Panc1 (cell line): Measurements from ENCODE around the gene ACLY. TPM values are rescaled to one million over a fixed set of nuclear protein-coding genes. Genes with fewer than 3 reads are reported as not detected.
A peak's percentile ranks its signal among the peaks of the same experiment; 100 is the strongest.

ENCODE experiments used
- ATAC-seq: fragments of 200-7000 bp; cut with Tn5 transposase; 2 replicates; pipeline ENCODE4 v1.9.1; 2020; ENCODE audit warnings: mild to moderate bottlenecking, moderate library complexity
- Bru-seq: library from RNA; stranded (reverse); fragments of 400-500 nt; gene quantifications from one replicate; lab custom pipeline; 2021; lab: Mats Ljungman, UMichigan
- BruChase-seq, 2 experiments: library from RNA; stranded (reverse); fragments of 400-500 nt; gene quantifications; one replicate each; lab custom pipeline; 2021; lab: Mats Ljungman, UMichigan
- BruUV-seq: library from RNA; stranded (reverse); fragments of 400-500 nt; replicated peaks from 2 replicates; lab custom pipeline; 2021; lab: Mats Ljungman, UMichigan
- CTCF ChIA-PET: fragments of 300-600 bp; sonication (Branson Sonifier 250); formaldehyde crosslinking; loops from one replicate; lab custom pipeline; 2022; ENCODE audit warnings: antibody characterized with exemption; lab: Charles Lee
- POLR2A ChIA-PET: fragments of 300-600 bp; sonication (Branson Sonifier 250); formaldehyde crosslinking; loops from one replicate; lab custom pipeline; 2022; ENCODE audit warnings: antibody characterized with exemption; lab: Charles Lee
- DNase-seq: peaks from one replicate; pipeline ENCODE4 v3.0.0-alpha.2; 2010; ENCODE audit warnings: low read depth, low spot score
- H3K27ac ChIP-seq: 2 replicates; pipeline ENCODE4 v1.5.1; 2011; ENCODE audit warnings: mild to moderate bottlenecking, low read length, inconsistent platforms
- H3K27me3 ChIP-seq: fragments of 200-500 bp; sonication (Bioruptor generic); 2 replicates; pipeline ENCODE4 v1.6.0; 2014; ENCODE audit warnings: low read length, inconsistent platforms; ENCODE audit not compliant: control insufficient read depth, insufficient read depth
- H3K36me3 ChIP-seq: fragments of 200-500 bp; sonication (Bioruptor generic); 2 replicates; pipeline ENCODE4 v1.5.1; 2014; ENCODE audit warnings: inconsistent platforms, mild to moderate bottlenecking, low read length, moderate library complexity; ENCODE audit not compliant: control insufficient read depth, insufficient read depth
- H3K4me1 ChIP-seq: 2 replicates; pipeline ENCODE4 v1.5.1; 2011; ENCODE audit warnings: inconsistent platforms, mild to moderate bottlenecking, low read length, moderate library complexity; ENCODE audit not compliant: control insufficient read depth, insufficient read depth
- H3K4me3 ChIP-seq, 2 experiments: 2 replicates each; pipeline ENCODE4 v1.5.1; 2011 to 2012; ENCODE audit warnings: low read depth in 2 of 2, low read length in 2 of 2, mild to moderate bottlenecking in 2 of 2, inconsistent platforms in 1 of 2, moderate library complexity in 1 of 2
- H3K9me3 ChIP-seq: fragments of 200-500 bp; sonication (Bioruptor generic); 2 replicates; pipeline ENCODE4 v1.5.1; 2014; ENCODE audit warnings: low read depth, mild to moderate bottlenecking, inconsistent platforms, low read length, moderate library complexity; ENCODE audit not compliant: control insufficient read depth, insufficient read depth
- CTCF ChIP-seq: fragments of 450-650 bp; IDR thresholded peaks from 2 replicates; pipeline ENCODE4 v1.5.1; 2017; ENCODE audit warnings: mild to moderate bottlenecking
- POLR2AphosphoS5 ChIP-seq: IDR thresholded peaks from 2 replicates; pipeline ENCODE4 v1.6.1; 2012; ENCODE audit warnings: mild to moderate bottlenecking, low read depth, low read length, moderate library complexity
- SIN3A ChIP-seq: IDR thresholded peaks from 2 replicates; pipeline ENCODE4 v1.6.1; 2012; ENCODE audit warnings: low read depth, mild to moderate bottlenecking, low read length, moderate library complexity, borderline replicate concordance; ENCODE audit not compliant: insufficient read depth
- TCF7L2 ChIP-seq: IDR thresholded peaks from 2 replicates; pipeline ENCODE4 v1.6.1; 2011; ENCODE audit warnings: mild to moderate bottlenecking, low read depth, low read length, inconsistent platforms
- in situ Hi-C: cut with HindIII; loops from 2 replicates; pipeline ENCODE4 v1.10.0; 2016; ENCODE audit warnings: low sequenced_read_pairs, low pct_unique_long_range_greater_than_20kb
- intact Hi-C: fragments of 100-400 bp; cut with micrococcal nuclease; formaldehyde crosslinking; loops from one replicate; pipeline ENCODE4 v1.10.0; 2022; ENCODE audit not compliant: unreplicated experiment
- long read RNA-seq: library from polyadenylated mRNA; unstranded; transcript quantifications from one replicate; pipeline ENCODE4 v2.0.0, GENCODE V29; 2021; ENCODE audit not compliant: unreplicated experiment
- polyA plus RNA-seq: library from polyadenylated mRNA; unstranded; fragments of >200 nt; gene quantifications from one replicate; pipeline ENCODE4 v1.2.1, GENCODE V29; 2012; ENCODE audit warnings: missing spikeins; ENCODE audit not compliant: insufficient read length
- total RNA-seq: library from RNA; stranded (reverse); gene quantifications from one replicate; pipeline ENCODE4 v1.2.1, GENCODE V29; 2021; ENCODE audit not compliant: unreplicated experiment
- TF ChIP-seq, protein P1 (sequence below), 2 experiments: IDR thresholded peaks; 2 replicates each; pipeline ENCODE4 v1.6.1; 2011 to 2012; ENCODE audit warnings: low read depth in 2 of 2, control low read depth in 1 of 2, low read length in 1 of 2, mild to moderate bottlenecking in 1 of 2, moderate library complexity in 1 of 2; ENCODE audit not compliant: insufficient read depth in 1 of 2

The ACLY gene
- total RNA-seq (225 TPM), Bru-seq, nascent RNA (percentile 82 among the genes with signal in this experiment), BruChase-seq, experiment 1, labeled RNA remaining after a 2-hour chase (percentile 91 among the genes with signal in this experiment), BruChase-seq, experiment 2, labeled RNA remaining after a 6-hour chase (percentile 94 among the genes with signal in this experiment)
- 176 TPM for polyA plus RNA-seq
- long read RNA-seq, full-length matches to known transcripts, result 385 of 641 reads
- long read RNA-seq, partial matches to known transcripts, result 193 of 641 reads
- long read RNA-seq, other reads (novel, unspliced or antisense), result 63 of 641 reads

GRCh38 chr17:41918314-41919164, at the start of gene ACLY:
Gene ACLY (minus strand): TSS chr17:41918951. CDS start chr17:41913873, 5,078 bp downstream.
- Histone ChIP-seq H3K27me3 (no peaks in the 10 kb centered on the region), H3K4me1 (peaks cover 22% of the 10 kb centered on the region), H3K4me3 (peak within 1 kb of the TSS; percentile 81 to 95), H3K27ac (peak within 1 kb of the TSS; percentile 93), H3K36me3 (peaks cover 4% of the 10 kb centered on the region; the same call in 1 of the 2 replicates), H3K9me3 (no peaks in the 10 kb centered on the region)
- in situ Hi-C loops, result no loop called here
- ChIA-PET POLR2A (interaction anchor here (0.7 to 1.3 kb wide), 4 partner anchors 8 to 107 kb away, joined by 3 to 4 read pairs (median 4); partner anchors contain the start of gene ODAD4), CTCF (no interaction called here)
- ATAC-seq, result peak; percentile 97
- DNase-seq, result peak; percentile 62
- intact Hi-C loops, result no loop called here
- TF ChIP-seq, protein P1, sequence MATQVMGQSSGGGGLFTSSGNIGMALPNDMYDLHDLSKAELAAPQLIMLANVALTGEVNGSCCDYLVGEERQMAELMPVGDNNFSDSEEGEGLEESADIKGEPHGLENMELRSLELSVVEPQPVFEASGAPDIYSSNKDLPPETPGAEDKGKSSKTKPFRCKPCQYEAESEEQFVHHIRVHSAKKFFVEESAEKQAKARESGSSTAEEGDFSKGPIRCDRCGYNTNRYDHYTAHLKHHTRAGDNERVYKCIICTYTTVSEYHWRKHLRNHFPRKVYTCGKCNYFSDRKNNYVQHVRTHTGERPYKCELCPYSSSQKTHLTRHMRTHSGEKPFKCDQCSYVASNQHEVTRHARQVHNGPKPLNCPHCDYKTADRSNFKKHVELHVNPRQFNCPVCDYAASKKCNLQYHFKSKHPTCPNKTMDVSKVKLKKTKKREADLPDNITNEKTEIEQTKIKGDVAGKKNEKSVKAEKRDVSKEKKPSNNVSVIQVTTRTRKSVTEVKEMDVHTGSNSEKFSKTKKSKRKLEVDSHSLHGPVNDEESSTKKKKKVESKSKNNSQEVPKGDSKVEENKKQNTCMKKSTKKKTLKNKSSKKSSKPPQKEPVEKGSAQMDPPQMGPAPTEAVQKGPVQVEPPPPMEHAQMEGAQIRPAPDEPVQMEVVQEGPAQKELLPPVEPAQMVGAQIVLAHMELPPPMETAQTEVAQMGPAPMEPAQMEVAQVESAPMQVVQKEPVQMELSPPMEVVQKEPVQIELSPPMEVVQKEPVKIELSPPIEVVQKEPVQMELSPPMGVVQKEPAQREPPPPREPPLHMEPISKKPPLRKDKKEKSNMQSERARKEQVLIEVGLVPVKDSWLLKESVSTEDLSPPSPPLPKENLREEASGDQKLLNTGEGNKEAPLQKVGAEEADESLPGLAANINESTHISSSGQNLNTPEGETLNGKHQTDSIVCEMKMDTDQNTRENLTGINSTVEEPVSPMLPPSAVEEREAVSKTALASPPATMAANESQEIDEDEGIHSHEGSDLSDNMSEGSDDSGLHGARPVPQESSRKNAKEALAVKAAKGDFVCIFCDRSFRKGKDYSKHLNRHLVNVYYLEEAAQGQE (IDR thresholded peaks at IDR 0.05; ENCODE audit: insufficient read depth in 1 of 2, low read depth in 2 of 2, low read length in 1 of 2), result no peak
- no peak for TF ChIP-seq TCF7L2
- peak; percentile 81 for TF ChIP-seq POLR2AphosphoS5
- TF ChIP-seq SIN3A, result 0 out of 2 replicates have a peak, but pooled peaks have one; percentile 12
- no peak for TF ChIP-seq CTCF
- BruUV-seq, result TSS peak; percentile 76

DNA sequence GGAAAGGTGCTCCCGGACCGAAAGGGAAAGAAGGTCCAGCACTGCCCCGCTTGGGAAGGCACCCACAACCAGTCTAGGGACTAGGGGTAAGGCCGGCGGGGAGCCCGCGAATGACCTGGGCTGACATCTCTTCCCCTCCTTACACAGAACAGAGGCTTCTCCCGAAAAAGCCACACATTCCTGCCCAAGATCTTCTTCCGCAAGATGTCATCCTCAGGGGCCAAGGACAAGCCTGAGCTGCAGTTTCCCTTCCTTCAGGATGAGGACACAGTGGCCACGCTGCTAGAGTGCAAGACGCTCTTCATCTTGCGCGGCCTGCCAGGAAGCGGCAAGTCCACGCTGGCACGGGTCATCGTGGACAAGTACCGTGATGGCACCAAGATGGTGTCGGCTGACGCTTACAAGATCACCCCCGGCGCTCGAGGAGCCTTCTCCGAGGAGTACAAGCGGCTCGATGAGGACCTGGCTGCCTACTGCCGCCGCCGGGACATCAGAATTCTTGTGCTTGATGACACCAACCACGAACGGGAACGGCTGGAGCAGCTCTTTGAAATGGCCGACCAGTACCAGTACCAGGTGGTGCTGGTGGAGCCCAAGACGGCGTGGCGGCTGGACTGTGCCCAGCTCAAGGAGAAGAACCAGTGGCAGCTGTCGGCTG, 49.3 kb upstream of the ACLY start:
- Histone ChIP-seq H3K9me3 (no peaks in the 10 kb centered on the region), H3K4me3 (peak overlapping the region; percentile 83 to 86), H3K36me3 (no peaks in the 10 kb centered on the region; the same call in 1 of the 2 replicates), H3K27ac (no peak overlapping the region), H3K27me3 (no peaks in the 10 kb centered on the region), H3K4me1 (peaks cover 28% of the 10 kb centered on the region)
- ChIA-PET POLR2A (interaction anchor here (0.6 kb wide), 2 partner anchors 15 to 300 kb away, joined by 3 to 11 read pairs; no protein-coding TSS in a partner anchor), CTCF (no interaction called here)
- in situ Hi-C loops (no loop called here), intact Hi-C loops (no loop called here)
- ATAC-seq (no peak), DNase-seq (no peak)
- TF ChIP-seq CTCF (no peak), TCF7L2 (no peak), SIN3A (no peak), POLR2AphosphoS5 (no peak)
- TF ChIP-seq, protein P1 (IDR thresholded peaks at IDR 0.05; ENCODE audit: insufficient read depth in 1 of 2, low read depth in 2 of 2, low read length in 1 of 2), result no peak
- BruUV-seq, result no TSS peak
